GM21515 (cell line): ENCODE results near the gene CLDN20.
"Not testable (repeated sequence)": the region's sequence is repeated elsewhere in the genome, so short reads cannot be mapped to it uniquely, and the experiment has no call there.

Experiments used
- ATAC-seq: cut with Tn5 transposase; IDR thresholded peaks from one replicate; pipeline ENCODE4 v1.9.1; 2021; ENCODE audit not compliant: unreplicated experiment

The CLDN20 gene

DNA sequence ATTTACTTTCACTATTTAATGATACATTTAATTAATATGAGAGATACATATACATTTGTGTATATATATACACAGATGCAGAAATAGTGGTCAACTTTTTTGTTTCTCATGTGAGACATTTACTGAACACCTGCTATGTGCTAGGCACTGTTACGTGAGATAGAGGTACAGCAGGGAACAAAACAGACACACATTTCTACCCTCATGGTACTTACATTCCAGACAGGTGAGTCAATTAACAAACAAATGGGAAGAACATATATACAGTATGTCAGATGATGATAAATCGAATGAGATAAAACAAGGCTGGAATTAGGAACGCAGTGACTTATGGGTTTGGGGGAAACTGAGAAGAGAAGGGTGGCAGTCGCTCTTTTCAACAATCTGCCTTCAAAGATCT lies 45.3 kb downstream of the CLDN20 start:
- ATAC-seq, result no peak

DNA sequence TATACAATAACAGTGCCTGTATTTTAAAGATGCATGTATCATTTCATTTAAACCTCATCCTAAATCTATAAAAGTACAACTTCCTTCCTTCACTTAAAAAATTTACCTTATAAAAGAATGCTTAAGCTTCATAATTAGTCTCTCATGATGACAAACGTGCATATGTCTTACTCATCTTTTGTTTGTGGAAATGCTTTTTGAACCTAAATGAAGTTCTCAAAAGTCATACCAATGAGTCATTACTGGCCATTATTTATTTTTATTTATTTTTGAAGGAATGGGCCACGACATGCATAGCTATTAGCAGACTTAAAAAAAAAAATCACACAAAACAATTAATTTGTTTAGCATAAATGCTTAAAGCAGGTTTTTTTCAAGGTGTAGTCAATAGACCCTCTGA lies 46.8 kb downstream of the CLDN20 start:
- ATAC-seq, result no peak

DNA sequence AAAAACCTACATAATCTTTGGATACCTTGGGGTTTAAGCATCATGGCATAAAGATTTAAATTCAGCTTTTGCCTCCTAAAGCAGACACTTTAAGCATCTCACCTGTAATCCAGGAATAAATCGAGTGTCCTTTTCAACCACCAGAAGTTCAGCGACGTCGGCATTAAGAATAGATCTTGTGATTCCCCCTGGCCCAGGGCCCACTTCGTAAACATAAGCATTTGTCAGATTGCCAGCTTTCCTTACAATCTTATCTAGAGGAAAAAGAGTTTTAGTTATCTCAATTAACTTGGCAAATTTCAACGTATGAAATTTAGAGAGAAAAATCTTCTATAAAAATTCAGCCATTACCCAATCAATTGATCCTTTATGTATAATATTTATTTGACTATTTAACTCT lies 47.3 kb downstream of the CLDN20 start:
- no peak for ATAC-seq

DNA sequence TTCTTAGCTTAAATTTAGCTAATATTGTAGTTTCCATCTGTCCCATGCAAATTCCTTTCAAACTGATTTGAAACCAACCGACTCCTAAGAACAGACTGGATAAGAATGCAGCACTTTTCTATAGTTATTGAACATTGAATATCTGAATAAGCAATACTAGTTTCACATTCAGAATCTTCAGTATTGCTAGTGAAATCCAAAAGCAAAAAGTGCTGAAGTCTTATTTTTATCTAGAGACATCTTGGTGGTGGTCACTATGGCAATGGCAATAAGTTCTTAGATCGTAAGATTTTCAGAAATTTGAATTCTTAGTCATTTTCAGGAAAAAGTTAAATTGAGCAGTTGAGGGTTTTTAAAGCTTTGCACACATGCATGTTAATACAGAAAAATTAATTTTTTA lies 47.8 kb downstream of the CLDN20 start:
- ATAC-seq, result no peak

DNA sequence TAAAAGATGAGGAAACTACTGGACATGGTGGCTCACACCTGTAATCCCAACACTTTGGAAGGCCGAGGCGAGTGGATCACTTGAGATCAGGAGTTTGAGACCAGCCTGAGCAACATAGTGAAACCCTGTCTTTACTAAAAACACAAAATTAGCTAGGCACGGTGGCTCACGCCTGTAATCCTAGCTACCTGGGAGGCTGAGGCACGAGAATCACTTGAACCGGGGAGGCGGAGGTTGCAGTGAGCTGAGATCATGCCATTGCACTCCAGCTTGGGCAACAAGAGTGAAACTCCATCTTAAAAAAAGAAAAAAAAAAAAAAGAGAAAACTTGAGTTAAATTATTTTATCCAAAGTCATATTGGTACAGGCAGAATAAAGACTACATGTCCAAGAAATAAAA lies 49.1 kb downstream of the CLDN20 start:
- ATAC-seq, result not testable (repeated sequence)

DNA sequence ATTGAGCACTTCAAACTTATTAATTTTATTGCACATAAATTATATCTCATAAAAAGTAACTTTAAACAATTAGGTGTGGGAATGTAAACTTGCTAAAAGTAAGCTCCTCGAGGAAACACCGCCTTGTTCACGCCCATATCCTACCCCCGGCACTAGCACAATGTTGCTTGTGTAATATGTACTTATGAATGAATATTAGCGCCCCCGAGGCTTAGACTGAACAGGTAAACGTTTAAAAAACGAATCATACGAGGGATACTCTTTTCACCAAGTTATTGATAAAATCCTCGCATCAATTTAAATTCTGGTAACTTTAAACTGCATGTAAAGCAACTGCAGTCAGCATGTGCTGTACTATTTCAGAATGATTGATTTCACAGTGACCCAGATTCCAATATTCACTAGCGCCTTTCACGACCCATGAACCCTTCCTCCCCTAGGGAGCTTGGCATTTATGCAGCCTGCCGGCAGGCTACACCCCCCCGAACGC lies 49.8 kb downstream of the CLDN20 start:
- peak; percentile 13 for ATAC-seq

DNA sequence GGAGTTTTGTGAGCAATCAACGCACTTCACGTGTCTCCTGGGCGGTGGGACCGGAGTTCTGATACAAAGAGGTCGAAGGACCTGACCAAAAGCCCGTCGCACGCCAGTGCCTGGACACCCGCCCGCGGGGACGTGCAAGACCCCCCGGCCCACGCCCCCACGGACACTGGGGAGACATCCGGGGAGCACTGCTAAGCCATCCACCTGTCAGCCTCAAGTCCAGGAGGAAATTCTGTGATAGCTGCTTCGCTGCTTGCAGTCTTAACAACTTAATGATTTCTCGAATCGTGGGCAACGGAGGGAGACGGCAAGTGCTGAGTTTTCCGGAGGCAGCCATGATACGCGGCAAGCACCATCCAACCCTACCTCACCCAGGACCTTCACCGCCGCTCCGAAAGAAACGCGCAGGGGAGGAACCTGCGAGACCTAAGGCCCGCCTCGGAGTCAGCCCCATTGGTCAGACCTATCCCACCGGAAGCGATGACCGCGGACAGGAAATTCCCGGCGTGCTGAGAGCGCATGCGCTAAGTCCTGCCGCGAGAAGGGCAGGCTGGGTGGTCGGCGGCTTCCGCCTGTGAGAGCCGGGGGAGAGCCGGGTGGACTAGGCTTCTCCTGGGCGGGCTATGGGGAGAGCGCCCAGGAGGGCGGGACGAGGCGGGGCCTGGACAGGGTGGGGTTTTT lies 50.4 kb downstream of the CLDN20 start, which contains the start of gene TFB1M:
Gene TFB1M (minus strand): TSS at position 393 of the 681 bp plus-strand sequence. CDS start 56 bp downstream, at position 337.
- ATAC-seq, result peak; percentile 95

DNA sequence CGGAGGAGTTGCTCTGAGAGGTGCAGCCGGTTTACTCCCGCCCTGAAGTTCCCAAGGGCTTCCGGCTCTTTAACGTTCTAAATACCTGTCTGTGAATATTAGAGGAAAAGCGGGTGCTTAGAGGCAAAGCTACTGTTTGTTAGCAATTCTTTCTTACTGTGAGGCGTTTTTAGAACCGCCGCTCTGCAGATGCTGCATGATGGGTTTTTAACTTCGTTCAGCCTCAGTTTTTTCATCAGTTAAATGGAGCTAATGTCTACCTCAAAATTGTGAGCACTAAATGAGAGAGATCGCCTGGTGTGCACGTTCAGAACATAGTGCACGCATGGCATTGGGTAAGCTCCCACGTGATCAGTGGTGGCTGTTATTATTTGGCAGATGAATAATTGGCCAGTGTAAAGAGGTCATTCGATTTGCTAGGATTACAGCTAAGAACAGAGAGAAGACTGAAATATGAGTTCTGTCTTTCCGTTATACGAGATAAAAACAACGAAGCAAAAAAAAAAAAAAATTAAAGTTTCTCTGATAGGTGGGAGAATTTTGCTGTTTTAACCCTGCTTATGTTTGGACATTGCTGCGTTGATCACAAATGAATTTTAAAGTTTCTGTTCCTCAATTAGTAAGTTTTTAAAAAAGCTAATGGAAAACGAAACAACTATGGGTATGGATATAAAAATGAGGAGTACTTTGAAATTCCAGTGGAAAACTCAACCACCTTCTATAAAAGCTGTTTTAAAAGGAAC lies 51.1 kb downstream of the CLDN20 start:
- peak; percentile 50 for ATAC-seq

DNA sequence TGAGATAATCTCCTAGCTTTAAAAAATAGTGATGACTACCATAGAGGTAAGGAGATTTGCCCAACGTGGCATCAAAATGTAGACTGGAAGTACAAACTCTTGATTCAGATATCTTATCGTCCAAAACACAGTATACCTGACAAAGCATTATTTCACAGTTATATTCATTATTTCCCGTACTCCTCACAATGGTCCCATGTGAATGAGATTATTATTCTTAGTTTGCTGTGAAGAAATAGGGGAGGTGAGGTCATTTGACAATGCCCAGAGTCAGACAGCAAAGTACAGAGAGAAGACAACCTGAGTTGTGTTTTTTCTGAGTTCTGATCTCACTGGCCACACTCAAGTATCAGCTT lies 51.7 kb downstream of the CLDN20 start:
- ATAC-seq, result no peak

DNA sequence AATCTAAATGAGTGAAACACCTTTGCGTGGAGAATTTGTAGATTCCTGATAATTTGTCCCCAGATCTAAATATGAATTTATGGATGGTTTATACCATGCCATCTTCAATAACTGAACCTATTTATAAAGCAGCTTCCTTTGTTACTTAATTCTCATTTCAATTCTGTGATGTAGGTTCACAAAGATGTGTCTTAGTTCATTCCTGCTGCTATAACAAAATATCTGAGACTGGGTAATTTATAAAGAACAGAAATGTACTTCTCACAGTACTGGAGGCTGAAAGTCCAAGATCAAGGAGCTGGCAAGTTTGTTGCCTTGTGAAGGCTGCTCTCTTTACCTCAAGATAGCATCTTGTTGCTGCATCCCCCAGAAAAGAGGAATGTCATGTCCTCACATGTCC lies 52.6 kb downstream of the CLDN20 start:
- ATAC-seq, result no peak

DNA sequence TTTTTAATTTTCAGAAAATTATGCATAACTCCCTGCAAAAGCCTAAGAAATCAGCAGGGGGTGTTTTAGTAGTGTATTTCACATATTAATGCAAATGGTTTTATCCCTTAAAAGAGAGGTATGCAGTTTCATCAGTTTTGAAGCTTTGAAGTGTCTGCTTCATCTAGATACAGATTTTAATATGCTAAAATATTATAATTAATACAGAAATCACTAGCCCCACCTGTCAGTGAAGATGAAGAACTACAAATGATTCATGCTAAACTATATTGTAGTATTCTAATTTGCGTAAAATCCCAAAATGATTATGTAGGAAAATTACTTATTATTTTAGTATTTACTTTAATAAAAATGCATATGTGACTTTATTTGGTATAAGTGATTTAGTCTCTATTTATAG lies 53.4 kb downstream of the CLDN20 start:
- no peak for ATAC-seq

DNA sequence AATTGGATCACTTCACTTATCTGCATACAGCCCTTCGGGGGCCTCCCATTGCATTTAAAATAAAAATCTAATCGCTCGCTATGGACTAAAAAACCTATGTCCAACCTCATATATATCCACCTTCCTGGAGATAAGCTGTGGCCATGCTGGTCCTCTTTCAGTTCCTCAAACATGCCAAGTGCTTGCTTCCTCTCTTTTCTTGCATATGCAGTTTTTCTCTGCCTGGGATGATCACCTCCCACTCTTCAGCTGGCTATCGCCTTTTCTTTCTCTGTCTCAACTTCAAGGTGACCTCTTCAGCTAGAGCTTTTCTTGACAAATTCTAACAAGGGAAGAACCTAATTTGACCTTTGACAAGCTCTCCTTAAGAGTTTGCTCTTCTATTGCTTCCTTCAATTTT lies 56.1 kb downstream of the CLDN20 start:
- no peak for ATAC-seq

DNA sequence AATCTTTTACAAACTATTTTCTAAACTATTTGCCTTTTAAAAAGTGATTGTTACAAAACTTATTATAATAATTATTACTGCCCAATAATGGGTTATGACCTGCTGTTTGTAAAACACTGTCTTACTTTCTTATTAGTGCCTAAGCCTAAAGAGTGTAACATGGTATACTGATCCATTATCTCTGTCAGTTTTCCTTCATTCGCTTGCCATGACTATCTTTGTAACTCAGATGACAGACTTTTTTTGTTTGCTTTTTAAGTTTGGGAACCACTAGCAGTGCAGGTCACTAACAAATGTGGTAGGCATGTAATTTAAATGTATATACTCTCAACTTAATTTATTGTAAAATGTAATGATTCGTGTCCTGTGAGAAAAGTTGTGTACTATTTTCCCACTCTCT lies 60.4 kb downstream of the CLDN20 start:
- ATAC-seq, result no peak

DNA sequence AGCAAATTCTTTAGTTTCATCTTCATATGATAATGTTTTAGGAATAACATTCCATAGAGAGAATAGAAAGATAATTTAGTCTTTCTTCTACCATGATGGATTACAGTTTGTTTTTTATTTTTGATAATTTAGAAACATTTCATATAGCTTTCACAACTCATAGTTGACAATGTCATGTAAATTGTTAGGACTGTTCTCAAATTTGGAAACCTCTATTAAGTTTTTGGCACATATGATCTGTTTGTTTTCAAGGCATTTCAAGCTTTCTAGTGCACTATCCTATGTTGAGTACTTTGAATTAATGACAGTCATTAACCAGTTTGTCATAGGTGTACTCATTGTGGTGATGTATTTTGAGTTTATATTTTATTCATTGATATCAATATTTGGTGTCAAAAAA lies 61.2 kb downstream of the CLDN20 start:
- ATAC-seq, result no peak

DNA sequence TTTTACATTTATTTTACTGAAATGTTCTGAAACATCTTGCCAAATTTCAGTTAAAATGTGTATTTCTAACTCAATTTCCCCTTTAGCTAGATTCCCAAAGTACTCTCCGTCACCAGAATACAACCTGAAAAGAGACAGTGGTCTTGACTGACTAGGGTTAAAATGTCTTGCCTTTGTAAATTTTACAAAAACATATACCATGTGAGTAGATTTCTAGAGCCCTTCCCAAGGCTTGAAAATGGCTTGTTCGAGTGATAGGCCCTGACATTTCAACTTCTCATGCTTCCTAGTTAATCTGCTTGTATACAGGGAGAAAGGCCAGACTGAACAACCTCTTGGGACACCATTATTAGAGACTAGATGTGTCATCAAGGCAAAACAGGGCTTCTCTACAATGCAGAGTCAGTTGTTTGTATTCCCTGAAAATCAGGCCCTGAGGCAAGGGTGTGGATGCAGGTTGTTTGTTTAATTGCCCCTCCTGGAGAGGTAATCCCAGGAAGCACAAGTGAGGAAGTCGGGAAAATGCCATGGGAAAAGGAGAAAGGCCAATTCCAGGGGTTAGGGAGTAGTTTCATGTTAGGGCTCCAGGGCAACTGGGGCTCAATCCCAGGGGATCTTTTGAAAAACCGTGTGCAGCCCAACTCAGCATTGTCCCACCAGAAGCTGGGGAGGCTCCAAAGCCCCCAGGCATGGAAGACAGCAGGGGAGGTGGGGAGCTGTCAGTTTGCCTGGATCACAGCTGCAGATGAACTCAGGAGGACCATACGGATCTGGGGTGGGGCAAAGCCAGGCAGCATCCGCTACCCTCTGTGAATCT lies 62.1 kb downstream of the CLDN20 start:
- no peak for ATAC-seq
